IPS-NIHi7 (cell line): ENCODE results near the gene MRPS33.
"Not testable (repeated sequence)": the region's sequence is repeated elsewhere in the genome, so short reads cannot be mapped to it uniquely, and the experiment has no call there.

ENCODE experiments used
- DNase-seq: peaks from one replicate; pipeline ENCODE4 v3.0.0; 2012; ENCODE audit warnings: mixed read lengths; ENCODE audit errors: extremely low spot score

Gene MRPS33

DNA sequence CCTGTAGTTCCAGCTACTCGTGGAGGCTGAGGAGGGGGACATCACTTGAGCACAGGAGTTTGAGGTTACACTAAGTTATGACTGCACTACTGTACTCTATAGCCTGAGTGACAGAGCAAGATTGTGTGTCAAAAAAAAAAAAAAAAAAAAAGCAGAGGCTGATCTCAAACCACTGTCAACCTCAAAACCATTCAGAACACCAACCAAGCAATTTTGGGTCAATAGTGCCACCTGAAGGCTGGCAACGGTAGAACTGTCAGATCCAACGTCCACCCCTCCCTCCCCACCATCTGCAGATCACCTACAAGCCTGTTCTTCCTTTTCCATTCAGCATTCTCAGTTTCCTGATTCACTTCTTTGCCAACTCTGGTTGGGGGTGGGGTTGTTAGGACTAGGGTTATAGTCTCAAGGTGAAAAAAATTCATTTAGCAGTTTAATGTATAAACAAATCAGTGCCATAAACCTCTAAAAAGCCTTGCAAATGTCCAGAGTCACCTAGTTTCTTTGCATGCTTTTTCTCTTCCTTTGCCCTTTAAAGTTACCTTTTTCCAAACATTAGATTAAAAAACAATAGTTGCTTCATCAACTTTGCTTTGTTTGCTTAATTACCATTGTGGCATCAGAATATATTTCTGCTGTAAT lies 2.6 kb downstream of the MRPS33 start:
- DNase-seq = peak; percentile 60

DNA sequence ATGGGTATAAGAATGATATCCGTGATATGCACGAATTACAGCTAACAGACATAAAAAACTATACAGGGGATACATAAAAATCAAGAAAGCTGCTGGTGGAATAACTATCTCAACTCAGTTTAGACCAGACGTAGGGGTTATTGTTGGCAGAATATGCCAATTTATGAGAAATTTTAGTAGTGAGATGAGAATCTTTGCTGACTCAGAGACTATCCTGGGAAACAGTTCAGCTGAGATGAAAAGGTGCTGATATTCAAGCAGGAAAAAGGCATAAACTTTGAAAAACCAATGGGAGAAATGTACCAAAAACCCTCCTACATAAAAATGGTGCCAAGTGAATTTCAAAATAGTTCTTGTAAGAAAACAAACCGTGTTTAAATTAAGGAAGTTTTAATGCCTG lies 3.3 kb downstream of the MRPS33 start:
- DNase-seq = no peak

DNA sequence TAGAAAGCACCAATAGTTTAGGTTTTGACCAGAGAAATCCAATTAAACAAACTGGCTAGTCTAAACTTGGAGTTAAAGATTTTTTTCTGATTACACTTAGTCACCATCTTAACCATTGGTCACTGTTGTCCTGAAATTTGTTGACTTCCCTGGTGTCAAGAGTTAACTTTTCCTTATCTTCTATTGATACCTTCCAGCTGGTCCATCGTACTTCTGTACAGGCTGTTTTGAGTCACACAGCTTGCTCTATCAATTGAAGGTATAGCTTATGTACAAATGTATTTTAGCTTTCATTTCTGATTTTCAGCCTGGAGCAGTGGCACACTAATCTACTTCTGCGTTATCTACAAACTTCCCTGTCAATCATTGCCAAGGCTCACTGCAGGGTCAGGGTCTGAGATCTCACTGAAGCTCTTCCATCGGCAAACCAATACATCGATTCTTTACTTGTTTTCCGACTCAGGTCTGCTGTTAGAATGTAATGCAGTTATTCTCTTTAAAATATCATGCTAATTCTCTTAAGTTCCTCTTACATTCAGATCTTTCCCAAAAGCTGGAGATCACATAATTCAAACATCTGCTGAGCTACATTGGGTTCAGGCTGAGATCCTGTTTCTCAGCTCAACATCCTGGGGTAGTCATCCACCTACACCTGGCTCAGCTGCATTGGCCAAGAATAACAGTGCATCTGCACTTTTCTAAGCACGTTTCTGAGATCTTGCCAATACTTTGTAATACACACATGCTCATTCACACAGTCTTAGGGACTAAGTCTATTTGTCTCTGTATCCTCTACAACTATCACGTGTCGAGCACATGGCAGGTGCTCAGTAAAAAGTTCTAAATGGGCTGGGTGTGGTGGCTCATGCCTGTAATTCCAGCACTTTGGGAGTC lies 11.3 kb downstream of the MRPS33 start:
- DNase-seq = no peak

DNA sequence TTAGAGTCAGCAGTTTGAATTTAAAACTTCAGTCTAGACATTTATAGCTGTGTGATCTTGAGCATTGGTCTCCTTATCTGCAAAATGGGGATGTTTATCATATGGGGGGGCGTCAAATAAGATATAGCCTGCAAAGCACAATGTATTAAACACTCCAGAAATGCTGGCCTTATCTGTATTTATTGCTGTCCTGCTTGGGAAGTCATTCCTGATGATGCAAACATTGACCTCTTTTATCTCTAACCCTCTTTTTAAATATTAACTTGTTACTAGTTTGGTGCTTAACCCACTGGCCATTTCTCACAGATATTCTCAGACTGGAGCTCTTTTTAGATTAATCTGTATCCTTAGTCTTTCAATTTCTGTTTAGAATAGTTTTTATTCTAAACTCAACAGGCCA lies 13.2 kb downstream of the MRPS33 start:
- DNase-seq = no peak

DNA sequence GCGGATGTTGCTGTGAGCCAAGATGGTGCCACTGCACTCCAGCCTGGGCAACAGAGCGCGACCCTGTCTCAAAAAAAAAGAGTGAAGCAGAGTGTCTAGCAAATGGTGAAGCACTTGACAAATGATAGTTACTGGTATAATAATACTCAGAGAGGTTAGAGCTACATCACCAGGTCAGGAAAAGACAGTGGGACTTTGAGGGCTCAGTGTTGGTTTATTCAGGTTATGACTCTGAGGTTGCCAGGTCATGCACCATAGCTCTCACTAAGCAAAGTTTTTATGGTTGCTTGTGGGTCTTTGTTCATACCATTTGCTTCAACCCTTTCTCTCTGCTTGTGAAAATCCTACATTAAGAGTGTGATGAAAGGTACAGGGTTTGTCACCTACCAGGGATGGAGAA lies 13.6 kb downstream of the MRPS33 start:
- DNase-seq = no peak

DNA sequence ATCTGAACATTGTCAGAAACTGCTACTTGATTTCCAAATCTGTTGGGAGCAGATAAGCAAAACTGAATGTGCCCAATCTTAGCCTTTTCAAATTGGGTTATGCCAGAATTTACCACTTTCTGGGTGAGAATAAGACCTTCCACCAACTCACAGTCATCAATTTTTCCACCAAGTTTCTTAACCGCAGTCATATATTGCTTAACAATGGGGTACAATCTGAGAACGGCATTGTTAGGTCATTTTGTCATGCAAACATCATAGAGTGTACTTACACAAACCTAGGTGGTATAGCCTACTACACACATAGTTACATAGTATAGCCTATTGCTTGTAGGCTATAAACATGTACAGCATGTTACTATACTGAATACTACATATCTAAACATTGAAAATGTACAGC lies 16.0 kb downstream of the MRPS33 start:
- DNase-seq = no peak

DNA sequence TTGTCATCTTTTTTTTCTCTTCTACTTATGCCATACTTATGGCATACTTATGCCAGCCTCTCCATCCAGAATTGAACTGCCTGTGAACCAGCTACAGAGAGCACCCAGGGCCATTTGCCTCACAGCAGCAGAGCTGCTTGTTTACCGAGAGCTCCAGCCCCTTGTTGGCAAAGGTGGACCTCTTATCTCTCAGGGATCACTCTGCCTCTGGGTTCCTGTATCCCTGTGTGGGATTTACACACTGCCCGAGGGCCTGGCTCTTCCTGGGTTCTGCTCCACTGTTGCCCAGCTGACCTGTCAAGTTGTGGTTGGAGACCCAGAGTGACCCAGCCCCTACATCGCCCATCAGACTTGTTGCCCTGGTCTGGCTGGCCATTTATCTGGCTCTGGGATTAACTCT lies 22.3 kb downstream of the MRPS33 start:
- no peak for DNase-seq

DNA sequence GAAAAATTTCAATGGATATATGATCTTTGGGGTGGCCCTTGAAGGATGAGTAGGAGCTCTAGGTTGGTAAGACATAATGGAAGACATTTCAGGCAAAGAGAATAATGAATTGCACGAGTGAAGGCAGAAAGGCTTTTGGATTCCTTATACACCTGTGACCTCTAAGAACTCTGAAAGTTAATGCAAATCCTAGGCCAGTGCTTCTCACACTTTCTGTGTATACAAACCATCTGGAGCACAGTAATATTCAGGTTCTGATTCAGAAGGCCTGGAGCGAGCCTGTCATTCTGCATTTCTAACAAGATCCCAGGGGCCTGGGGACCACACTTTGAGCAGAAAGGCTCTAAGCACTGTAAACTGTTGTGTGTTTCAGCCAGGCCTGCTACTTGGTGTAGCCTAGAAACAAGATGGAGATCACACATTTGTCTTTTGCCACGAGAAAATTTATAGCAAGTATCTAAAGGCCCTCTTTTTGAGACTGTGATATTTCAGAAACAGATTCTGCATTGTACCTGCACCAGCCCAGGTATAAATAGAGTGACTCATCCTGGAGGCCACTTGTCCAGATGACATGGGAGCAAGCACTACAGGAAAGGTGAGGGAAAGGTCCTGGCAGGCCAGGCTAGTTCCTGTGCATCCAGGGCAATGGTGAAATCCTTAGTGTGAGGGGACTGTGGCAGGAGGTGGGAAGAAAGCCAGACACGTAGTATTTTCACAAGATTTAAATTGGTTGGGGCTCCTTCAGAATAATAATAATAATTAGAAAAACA lies 24.4 kb downstream of the MRPS33 start:
- DNase-seq = no peak

DNA sequence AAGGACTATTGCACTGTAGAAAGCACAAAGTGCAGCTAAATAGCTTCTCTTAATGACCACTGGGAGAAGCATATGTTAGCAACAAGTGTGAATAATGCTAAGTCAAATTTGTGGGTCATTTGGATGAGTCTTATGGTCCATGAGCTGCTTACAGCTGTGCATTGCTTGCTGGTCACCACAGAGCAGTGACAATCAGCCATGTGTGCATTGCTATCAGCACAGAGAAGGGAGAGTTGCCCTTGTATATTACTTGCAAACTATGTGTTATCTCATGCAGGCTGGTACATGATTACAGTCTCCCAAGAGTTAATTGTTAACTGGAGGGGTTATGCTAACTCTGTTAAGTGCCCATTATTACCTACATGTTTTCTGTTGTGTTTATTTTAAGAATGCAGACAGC lies 25.7 kb downstream of the MRPS33 start:
- DNase-seq = no peak

DNA sequence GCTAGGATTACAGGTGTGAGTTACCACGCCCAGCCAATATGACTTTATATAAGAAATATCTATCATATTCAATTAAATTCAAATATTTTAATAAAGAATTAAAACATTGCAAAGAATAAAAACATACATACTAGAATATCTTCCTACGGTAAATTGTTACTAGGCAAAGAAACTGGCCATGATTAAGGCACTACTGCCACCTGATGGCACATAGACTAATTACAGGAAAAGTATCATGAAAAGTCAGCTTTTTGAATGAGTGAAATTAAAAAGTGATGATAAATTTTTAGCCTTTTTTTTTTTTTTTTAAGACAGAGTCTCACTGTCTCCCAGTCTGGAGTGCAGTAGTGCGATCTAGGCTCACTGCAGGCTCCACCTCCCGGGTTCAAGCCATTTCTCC lies 30.9 kb downstream of the MRPS33 start:
- DNase-seq = peak; percentile 37

DNA sequence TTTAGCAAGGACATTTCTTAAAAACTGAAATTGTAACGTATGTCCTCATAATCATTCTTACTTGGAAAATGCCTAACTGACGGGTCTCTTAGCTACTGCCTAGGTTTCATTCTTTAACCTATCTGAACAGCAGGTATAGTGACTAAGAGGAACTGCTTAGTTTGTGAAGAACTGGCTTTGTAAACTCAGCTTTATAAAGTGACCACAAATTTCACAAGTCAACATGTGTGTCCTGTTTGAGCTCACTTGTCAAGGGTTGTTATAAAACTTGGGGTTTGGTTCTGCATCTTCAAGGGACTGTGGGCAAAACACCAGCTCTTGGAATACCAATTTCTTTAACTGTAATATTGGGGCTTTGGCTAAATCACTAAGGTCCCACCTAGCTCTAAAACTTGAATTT lies 32.2 kb downstream of the MRPS33 start:
- no peak for DNase-seq

DNA sequence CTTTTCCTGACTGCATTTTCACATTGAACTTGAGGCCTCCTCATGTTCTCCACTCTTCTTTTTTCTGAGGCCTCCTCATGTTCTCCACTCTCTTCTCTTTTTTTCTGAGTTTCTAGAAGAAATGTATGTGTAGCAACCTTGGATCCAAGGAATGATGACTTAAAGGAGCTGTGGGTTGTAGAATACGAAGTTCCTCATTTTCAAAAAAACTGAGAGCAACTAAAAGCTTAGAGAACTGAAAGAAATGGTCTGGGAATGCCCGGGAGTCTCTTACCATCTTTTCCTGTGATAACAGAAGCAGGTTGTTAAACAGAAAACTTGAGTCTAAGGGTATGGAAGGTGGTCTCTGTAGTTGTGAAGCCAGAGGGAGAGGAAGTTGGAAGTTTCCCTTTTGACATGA lies 32.8 kb downstream of the MRPS33 start:
- DNase-seq = no peak

DNA sequence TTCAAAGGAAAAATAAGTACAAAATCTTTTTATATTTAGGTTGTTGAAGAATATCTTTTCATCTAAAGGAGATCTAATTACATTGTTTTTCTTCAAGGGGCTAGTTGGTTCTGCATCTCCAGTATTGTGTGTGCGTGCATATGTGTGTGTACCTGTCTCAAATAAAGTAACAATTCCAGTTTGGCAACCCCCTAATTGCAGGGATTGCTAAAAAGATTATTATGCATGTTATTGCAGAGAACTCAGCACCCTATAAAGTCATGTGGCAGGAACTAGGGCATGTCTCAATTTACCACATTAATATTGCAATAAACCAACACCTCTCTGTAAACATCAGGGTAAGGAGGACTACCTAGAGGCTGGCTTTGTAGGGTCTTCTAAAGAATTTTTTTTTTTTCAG lies 37.0 kb downstream of the MRPS33 start:
- DNase-seq = no peak

DNA sequence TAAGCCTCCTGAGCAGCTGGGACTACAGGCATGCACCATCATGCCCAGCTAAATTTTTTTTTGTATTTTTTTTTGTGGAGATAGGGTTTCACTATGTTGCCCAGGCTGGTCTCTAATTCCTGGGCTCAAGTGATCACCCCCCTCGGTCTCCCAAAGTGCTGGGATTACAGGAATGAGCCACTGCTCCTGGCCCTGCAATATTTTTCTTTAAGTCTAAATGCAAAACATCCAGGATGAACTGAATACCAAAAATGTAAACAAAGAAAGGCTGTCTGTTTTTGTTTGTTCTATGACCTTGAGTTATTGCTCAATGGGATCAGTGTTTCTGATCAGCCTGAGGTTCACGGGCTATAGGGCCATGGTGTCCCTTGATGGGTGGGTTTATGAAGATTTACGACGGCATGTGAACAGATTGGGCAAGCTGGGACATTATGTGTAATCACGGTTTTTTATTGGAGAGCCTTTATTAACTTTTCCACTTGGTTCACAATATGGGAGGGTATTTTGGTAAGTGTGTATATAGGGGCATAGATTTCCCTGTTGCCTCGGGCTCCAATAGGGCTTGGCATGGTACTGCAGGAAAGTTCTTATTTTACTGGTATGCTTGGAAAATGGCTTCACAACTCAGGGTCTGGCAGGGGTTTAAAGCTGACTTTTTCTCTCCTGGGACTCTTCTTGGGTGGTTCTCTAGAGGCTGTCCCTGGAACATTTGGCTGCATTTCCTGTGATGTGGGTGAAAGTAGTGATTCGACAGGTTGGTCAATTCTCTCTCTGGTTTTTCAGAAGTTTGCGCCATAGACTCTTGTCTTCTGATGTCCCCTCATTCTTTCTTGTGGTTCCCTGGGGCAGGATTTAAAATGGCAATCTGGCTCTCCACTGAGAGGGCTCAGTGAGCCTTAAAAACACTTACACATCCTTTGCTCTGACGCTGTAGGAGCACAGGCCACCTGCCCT lies 41.6 kb downstream of the MRPS33 start:
- DNase-seq = no peak

DNA sequence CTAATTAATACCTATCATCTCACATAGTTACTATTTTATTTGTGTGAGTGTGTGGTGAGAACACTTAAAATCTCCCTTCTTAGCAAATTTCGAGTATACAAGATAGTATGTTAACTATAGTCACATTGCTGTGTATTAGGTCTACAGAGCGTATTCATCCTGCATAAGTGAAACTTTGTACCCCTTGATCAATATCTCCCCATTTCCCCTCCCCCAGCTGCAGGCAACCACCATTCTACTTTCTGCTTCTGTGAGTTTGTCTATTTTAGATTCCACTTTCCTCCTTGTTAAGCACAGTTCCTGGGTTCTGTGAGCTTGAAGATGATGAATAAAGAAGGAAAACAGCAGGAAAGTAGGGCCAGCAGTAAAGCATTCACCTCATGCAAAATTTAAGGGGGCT lies 42.4 kb downstream of the MRPS33 start:
- no peak for DNase-seq

DNA sequence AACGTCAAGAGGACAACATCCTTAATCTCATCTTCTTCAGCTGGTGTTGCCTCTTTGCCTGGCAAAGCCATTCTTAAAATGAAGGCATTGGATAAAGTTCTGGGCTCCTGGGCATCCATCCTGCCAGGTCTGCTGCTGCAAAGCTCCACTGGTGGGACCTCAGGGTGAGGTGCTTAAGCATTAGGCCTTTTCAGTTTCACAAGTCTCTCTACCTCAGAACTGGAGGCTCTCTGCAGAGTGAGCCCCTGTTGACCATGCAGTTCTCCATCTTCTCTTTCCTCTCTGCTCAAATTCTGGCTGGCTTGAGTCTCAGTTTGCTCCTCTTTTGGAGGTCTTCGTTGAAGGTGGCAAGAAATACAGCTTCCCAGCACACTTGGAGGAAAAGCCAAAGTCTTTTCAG lies 47.3 kb downstream of the MRPS33 start:
- DNase-seq = no peak

DNA sequence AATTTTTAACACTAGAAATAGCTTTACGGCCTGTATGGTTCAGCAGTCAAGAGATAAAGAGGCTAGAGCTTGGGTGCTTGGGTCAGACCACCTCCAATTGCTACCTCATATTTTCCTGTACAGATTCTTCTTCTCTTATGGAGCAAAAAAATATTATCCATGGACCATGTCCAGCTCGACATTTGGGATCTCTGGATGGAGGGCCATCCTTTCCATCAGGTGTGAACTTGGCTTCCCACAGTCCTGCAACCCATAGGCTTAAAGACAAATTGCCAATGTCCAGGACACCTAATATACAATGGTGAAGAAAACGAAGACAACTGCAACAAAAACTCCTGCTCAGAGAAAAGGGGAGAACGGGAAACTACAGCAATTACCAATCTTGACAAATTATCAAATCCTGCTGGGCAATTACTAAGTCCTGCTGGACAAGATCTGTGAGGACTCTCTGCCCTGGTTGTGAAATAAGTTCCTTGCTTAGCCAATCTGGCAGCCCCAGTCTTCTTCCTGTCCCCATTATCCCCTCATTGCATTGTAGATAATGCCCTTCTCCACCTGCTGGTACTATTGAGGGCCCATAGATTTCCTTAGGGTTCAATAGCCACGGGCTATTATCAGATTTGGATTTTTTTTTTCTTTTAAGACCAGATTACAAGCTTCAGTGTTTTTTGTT lies 48.1 kb downstream of the MRPS33 start:
- no peak for DNase-seq

DNA sequence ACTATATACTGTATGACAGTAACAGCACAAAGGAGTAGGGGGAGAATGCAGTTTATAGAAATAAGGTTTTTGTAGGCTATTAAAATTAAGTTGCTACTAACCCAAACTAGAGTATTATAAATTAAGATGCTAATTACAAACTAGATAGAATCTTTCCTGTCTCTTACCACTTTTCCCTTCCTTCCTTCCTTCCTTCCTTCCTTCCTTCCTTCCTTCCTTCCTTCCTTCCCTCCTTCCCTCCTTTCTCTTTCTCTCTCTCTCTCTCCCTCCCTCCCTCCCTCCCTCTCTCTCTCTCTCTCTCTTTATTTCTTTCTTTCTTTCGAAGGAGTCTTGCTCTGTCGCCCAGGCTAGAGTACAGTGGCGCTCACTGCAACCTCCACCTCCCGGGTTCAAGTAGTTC lies 53.6 kb downstream of the MRPS33 start:
- DNase-seq = no peak

DNA sequence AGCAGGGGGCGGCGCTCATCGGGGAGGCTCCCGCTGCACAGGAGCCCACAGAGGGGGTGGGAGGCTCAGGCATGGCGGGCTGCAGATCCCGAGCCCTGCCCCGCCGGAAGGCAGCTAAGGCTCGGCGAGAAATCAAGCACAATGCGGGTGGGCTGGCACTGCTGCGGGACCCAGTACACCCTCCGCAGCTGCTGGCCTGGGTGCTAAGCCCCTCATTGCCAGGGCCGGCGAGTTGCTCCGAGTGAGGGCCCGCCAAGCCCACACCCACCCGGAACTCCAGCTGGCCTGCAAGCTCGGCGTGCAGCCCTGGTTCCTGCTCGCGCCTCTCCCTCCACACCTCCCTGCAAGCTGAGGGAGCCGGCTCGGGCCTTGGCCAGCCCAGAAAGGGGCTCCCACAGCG lies 57.8 kb downstream of the MRPS33 start:
- DNase-seq = not testable (repeated sequence)
